Peyer's patch (tissue), 4 donors: ENCODE measurements around the gene OSCP1.

ENCODE experiments used
- CTCF ChIP-seq, 6 experiments: fragments of 450-650 bp in 4 of 6; fragments of 200-600 bp in 2 of 6; sonication (generic) in 1 of 6; IDR thresholded peaks; one replicate each; pipeline ENCODE4 v1.5.1; 2017 to 2019; ENCODE audit warnings: antibody characterized with exemption in 6 of 6, mild to moderate bottlenecking in 3 of 6, moderate library complexity in 1 of 6
- POLR2A ChIP-seq, 2 donors: fragments of 450-650 bp; IDR thresholded peaks; one replicate each; pipeline ENCODE4 v1.5.1; 2017; ENCODE audit warnings: antibody characterized with exemption in 2 of 2, mild to moderate bottlenecking in 2 of 2, moderate library complexity in 2 of 2

DNA sequence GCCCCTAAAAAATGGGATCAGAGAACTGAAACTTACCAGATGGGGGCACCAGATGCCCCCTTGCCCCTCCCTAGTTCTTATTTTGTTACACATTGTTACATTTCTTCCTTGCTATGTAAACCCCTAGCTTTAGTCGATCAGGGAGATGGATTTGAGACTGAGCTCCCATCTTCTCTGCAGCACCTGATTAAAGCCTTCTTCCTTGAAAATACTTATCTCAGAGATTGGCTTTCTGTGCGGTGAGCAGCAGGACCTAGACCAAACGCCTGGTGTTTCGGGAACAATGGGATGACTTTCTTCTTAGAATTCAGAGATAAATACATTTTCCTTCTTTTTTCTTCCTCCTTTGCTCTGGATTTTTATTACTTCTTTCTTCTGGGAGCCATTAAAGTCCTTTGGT, 35.9 kb downstream of the OSCP1 start:
- TF ChIP-seq CTCF (IDR thresholded peaks at IDR 0.05) (no peak), POLR2A (IDR thresholded peaks at IDR 0.05) (no peak)
